ENCODE results near the gene STRA8. TPM values are rescaled to one million over a fixed set of nuclear protein-coding genes. Genes with fewer than 3 reads are reported as not detected.

The STRA8 gene
- polyA plus RNA-seq, 3 donors, result 0.36 TPM; not detected in 2

DNA sequence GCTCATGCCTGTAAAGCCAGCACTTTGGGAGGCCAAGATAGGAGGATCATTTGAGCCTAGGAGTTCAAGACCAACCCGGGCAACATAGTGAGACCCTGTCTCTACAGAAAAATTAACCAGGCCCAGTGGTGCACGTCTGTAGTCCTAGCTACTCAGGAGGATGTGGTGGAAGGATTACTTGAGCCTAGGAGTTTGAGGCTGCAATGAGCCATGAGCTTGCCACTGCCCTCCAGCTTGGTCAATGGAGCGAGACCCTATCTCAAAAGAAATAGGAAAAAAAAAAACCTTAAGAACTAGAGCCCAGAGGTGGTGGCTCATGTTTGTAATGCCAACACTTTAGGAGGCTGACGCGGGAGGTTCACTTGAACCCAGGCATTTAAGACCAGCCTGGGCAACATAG is 2.2 kb downstream of the STRA8 start:
- no peak for DNase-seq (ENCODE audit: low read depth in 3 of 3, low spot score in 2 of 3)

DNA sequence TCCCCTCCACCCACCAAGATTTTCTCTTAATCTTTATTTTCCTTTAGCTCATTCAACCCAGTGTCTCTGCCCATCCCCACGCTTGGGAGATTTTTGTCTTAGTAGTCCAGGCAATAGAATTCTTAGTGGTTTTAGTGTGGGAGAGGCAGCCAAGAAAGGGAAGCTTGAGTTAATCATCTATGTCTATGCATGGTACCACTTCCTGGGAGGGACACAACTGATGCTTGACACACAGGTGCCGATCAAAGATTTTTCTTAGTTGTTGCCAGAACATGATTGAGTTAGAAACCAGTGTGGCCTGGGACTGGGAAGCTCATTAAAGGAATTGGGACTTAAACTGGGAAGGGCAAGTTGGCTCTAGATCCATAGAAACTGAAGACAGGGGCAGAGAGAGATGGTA is 3.1 kb downstream of the STRA8 start:
- no peak for DNase-seq (ENCODE audit: low read depth in 3 of 3, low spot score in 2 of 3)

DNA sequence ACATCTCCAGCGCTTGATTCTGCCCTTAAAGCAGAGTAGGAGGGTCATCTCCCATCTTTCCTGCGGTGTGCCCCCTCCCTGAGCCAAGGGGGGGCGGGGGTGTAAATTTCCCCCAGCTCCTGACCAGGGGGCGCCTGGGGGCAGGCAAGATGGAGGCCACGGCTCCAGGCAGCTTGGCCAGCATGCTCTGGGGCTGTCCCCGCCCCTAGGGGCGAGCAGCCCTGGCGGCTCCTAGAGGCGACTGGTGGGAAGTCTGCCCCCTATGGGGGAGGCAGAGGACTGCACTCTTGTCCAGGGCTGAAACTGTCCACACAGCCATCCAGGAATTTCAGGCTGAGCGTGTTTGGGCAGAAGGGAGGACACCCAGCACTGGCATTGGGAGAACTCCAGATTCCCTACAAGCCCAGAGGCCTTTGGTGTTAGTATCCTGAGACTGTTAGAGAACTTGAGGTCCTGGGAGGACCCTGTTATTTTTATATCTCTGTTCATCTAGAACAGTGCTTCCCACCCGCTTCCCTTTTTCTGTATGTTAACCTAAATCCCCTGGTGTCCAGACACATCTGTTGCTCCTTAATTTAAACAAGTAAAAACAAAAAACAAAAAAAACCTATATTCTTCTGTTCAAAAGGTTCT is 4.6 kb downstream of the STRA8 start:
- DNase-seq (ENCODE audit: low read depth in 3 of 3, low spot score in 2 of 3), result no peak

DNA sequence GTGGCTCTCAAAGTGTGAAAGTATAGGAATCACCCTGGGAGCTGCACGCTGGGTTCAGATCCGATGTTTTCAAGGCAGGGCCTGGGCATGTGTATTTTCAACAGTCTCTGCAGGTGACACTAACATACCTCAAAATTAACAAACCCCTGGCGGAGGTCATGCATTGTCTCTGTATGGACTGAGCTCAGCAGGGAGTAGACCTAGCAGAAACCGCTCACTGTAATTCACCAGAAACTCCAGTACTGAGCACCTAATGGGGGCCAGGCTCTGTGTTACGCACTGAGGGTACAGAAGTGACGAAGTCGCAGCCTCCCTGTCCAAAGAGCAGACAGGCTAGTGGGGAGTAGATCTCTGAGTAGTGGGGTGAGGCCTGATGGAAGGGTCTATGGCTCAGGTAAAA is 5.6 kb downstream of the STRA8 start:
- DNase-seq (ENCODE audit: low read depth in 3 of 3, low spot score in 2 of 3), result no peak

DNA sequence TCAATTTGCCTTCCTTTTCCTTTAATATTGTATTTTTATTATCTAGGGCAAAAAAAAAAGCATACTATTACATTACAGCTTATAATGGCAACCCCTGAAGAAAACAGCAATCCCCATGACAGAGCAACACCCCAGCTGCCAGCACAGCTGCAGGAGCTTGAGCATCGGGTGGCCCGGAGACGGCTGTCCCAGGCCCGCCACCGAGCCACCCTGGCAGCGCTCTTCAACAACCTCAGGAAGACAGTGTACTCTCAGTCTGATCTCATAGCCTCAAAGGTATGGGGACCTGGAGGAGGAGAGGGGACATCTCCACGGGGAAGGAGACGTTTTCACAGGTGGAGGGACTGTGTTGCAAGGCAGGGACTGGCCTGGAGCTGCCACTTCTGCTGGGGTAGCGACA is 6.8 kb downstream of the STRA8 start:
- no peak for DNase-seq (ENCODE audit: low read depth in 3 of 3, low spot score in 2 of 3)

DNA sequence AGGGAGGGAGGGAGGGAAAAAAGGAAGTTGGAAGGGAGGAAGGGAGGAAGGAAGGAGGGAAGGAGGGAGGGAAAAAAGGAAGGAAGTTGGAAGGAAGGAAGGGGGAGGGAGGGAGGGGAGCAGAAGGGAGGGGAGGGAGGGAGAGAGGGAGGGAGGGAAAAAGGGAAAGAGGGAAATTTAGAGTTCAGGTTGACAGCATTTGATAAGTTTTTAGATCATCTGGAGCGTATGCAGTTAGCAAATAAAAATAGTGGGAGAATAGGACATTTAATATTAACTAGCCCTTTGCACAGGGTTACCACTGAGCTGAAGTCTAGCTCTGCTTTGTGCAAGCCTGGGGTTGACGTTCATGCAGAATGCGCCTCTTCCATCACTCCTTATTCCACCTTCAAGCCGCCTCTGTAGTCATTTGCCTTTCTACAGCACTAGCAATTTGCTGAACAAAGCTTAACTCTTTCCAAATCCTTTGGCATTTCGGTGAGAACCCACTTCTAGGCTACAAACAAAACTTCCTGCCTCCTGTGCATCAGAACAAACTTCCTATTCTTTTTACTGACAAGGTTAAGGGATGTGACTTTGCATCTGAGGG is 8.6 kb downstream of the STRA8 start:
- no peak for DNase-seq (ENCODE audit: low read depth in 3 of 3, low spot score in 2 of 3)

DNA sequence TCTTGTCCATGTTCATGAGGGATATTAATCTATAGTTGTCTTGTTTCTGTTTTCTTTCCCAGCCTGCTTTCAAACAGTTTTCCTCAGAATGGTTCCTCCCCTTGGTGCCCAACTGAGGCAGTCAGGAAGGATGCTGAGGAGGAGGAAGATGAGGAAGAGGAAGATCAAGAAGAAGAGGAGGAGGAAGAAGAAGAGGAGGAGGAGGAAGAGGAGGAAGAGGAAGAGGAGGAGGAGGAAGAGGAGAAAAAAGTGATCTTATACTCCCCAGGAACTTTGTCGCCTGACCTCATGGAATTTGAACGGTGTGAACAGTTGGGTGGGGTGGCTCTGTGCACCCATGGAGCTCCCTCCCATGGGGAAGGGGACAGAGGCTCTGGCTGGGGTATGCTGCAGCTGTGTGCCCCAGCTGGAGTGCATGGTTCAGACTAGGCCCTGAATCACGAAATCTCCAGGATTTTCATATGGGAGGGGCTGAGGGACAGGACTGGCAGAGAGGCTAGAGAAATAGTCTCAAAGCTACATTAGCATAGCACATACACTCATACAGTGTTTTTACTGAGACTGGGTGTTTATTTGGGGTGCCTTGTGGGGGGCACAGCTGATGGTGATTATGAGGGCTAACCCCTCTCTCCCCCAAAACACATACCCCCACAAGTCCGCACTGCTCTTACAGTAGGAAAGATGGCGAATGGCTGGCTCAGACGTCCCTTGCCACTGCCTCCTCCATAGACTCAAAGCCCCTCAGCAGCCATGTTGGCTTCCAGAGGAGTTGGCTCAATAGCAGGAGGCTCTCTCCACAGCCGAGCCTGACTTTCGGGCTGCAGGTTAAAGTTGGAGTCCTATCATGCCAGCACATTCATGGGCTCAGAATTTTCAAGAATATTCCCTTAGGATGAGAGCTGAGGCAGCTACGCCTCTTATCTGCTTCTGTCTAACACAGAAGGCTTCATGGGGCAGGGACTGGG is 11.9 kb downstream of the STRA8 start:
- DNase-seq (ENCODE audit: low read depth in 3 of 3, low spot score in 2 of 3), result no peak

DNA sequence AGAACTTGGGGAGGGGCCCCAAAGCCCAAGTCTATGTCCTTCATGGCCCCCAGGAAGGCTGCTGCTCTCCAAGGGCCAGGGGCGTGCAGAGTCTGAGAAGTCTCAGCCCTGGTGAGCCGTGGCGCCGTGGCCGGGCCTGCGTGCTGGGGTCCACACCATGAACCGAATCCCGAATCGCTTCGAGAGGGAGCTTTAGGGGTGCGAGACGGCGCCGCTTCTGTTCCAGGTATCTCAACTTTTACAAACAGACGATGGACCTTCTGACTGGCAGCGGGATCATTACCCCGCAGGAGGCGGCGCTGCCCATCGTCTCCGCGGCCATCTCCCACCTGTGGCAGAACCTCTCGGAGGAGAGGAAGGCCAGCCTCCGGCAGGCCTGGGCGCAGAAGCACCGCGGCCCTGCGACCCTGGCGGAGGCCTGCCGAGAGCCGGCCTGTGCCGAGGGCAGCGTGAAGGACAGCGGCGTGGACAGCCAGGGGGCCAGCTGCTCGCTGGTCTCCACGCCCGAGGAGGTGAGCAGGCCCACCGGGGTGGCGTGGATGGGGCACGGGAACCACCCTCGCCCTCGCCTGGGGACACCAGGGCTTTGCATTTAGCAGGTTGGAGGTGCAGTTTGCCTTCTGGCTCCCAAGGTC is 12.7 kb downstream of the STRA8 start:
- no peak for DNase-seq (ENCODE audit: low read depth in 3 of 3, low spot score in 2 of 3)

DNA sequence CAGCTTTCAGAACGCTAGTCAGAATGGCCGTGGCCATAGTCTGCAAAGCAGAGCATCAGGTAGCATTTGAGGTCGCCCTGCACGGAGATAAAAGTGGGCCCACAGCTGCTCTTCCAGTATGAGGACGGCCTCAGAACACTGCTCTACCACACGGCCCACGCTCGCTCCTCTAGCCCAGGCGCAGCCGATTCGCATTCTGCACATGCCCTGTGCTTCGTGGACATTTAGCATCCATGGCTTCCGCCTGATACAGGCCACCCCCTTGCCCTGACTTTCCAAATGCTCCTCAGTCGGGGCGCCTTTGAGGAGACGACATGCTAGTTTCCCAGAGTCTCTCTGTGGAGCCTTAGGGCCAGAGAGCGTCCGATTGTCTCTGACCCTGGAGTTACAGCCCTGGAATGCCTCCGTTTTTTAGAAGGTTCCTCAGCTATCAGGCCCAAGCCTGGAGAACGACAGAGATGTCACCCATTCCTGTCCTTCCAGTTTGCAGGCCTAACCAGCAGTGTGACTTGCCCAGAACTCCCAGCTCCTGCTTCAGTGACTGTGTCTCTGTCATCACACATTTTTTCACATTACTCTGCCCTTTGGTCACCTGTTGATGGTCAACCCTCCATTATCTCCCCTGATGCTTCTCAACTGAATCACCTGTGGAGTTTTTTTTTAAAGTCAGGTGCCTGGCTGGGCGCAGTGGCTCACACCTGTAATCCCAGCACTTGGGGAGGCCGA is 14.3 kb downstream of the STRA8 start:
- DNase-seq (ENCODE audit: low read depth in 3 of 3, low spot score in 2 of 3), result no peak

DNA sequence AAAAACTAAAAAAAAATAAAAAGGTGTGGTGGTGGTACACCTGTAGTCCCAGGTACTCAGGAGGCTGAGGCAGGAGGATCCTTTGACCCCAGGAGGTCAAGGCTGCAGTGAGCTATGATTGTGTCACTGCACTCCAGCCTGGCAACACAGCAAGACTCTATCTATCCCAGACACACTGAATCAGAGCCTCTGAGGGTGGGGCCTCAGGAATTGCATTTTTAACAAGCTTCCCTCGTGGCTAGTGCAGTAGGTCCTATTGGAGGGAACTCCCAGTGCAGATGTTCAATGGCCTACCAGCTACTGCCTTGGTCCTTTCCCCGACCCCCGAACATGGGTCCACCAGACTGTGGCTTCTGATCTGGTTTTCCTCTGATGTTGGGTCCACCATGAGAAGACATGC is 14.9 kb downstream of the STRA8 start:
- DNase-seq (ENCODE audit: low read depth in 3 of 3, low spot score in 2 of 3), result no peak

DNA sequence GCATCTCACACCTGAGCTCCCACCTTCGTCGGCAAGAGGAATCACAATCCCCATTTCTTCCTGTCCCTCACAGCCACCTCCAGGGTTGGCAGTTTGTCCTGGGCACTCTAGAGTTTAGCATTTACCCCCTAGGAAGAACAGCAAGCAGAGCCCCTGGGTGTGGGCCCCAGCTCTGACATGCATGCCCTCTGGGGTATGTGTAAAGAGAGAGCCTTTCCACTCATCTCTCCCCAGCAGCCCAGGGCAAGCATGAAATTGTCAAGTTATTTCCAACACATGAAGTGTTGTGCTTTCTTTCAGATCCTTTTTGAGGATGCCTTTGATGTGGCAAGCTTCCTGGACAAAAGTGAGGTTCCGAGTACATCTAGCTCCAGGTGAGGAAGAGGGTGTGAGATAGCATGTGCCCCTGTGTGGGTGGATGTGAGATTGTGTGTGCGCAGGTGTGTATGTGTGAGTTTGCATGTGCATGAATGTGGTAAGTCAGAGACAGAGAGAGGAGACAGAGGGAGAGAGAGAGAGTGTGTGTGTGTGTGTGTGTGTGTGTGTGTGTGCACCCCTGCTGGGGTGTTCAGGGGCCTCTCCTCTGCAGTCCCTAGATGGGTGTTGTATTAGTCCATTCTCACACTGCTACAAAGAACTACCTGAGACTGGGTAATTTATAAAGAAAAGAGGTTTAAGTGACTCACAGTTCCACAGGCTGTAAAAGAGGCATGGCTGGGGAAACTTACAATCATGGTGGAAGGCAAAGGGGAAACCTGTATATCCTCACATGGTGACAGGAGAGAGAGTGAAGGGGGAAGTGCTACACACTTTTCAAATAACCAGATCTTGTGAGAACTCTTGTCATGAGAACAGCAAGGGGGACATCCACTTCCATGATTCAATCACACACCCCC is 18.1 kb downstream of the STRA8 start:
- no peak for DNase-seq (ENCODE audit: low read depth in 3 of 3, low spot score in 2 of 3)

DNA sequence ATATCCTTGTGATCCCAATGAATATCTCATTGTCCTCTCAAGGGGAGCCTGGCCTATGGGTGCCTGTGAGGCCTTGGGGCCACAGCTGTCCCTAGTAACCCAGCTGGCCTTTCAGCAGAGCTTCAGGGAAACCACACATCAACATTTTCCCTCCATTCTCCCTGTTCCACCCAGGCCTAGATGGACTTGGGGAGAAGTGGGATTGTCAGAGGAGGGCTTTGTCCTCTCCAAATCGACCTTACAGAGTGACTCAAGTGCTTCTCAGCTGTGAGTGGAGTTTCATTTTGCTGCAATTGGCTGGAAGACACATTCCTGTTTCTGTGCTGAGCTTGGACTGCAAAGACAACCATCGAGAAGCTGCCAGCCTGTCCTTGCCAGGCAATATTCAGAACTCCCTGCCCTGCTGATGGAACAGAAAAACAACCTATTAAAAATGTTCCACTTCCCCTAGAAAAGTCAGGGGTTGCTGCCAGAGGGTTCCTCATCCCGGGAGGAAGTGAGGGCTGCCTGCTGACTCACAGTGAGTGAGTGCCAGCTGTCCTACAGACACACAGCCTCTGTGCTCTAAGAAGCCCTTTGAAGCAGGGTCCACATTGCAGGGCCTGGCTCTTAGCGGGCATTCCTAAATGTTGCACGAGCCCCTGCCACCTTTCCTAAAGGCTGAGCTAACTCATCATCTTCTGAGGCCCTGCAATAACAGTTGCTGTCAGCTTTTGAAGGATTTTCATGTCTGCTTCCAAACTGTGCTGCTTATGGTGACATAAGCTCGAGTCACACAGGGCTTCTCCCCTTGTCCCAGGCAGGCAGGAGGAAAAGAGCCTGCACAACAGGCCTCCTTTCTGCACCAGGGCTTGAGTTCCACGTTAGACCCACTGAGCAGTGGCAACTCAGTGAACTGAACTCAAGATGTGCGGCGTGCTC is 20.5 kb downstream of the STRA8 start:
- DNase-seq (ENCODE audit: low read depth in 3 of 3, low spot score in 2 of 3), result no peak

DNA sequence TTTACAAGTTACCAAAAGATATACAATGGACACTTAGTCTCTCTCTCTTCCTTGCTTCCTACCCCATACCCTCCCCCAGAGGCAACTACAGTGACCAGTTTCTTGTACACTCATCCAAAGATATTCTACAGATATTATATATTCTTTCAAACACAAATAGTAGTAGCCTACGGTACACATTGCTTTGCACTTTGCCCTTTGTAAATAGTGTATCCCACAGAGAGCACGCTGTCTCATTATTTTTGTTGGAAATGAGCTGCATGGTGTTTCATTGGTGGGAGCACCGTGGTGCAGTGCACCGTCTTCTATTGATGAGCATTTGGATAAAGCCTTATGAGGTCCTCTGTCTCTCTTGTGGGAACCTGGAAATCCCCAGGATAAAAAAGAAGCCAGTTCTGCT is 24.2 kb downstream of the STRA8 start:
- DNase-seq (ENCODE audit: low read depth in 3 of 3, low spot score in 2 of 3), result no peak

DNA sequence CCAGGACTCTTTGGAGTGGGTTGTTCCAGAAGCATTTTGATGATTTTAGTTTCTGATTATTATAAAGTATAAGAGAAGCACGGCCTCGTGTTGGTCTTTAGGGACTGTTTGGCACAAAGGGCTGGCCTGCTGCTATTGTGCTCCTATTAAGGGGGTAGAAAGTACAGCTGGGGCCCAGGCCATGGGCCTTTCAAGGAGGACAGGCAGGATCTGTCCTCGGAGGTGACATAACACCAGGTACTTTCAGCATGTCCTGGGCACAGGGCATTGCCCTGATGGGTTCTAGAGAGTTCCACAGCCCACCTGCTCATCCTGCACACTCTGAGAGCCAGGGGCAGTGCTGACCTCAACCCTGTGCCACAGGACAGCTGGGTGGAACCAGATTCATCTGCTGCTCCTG is 24.9 kb downstream of the STRA8 start:
- DNase-seq (ENCODE audit: low read depth in 3 of 3, low spot score in 2 of 3), result no peak

DNA sequence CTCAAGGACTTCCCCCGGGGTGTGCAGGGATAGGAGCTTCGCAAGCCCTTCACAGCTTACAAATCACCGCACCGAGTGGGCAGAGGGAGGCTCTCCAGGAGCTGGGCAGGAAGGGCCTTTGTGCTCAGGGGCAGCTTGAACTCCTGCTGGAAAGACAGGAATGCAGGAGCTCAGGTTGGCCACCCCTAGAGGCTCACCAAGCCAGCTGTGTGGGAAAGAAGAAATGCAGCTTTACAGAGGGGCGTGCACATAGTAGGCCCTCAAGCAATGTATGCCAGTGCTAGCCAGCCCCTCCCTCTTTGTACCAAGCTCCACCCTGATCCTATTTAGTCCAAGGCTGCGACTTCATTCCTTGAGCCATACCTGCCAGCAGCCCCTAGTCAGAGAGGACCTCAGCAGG is 26.1 kb downstream of the STRA8 start:
- DNase-seq (ENCODE audit: low read depth in 3 of 3, low spot score in 2 of 3), result no peak

DNA sequence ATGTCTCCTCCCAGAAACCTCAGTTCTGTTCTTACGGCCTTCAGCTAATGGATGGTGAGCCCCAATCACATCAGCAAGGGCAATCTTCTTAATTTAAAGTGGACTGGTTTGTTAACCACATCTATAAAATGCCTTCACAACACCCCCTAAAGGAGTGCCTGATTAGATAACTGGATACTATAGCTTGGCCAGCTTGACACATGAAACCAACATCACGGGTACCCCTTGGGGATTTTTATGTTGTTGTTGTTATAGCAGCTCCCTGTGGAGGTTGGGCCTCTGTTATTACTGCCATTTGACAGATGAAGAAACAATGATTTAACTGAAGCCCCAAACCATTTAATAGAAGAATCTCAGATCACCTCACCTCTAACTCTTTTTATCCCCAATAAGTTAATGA is 26.8 kb downstream of the STRA8 start:
- DNase-seq (ENCODE audit: low read depth in 3 of 3, low spot score in 2 of 3), result no peak

DNA sequence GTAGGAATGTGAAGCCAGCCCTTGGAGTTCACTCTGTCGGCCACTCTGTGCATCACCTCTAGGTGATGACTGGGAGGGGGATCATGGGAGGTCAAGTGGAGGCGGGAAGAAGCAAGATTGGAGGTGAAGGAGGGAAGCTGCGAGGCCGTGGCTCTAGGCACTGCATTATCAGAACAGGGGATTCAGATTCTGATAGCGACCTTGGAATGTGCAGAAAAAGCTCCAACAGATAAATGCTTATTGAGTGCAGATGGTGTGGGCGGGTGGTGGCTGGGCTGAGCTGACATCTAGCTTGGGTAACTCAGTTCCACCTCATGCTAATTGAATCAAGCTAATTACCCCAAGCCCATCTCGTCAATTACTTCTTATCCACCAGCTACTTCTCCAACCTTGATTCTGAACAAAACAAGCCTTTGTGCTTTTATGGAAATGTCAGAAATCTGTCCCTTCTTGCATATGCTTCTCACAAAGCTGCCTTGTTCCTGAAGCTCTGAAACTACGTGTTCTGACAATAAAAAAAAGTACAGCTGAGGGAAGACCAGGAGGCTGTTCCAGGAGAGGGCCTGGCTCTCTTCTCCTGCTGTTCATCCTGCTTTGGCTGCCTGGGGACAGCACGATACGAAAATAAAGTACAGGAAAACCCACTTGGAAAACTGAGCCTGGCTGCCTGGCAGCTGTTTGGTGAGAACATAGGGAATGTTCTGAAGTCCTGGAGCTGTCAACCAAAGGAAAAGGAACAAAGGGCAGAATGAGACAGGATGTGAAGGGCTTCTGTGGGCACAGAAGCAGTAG is 27.5 kb downstream of the STRA8 start:
- DNase-seq (ENCODE audit: low read depth in 3 of 3, low spot score in 2 of 3), result no peak

Data from right renal cortex interstitium (tissue), 3 donors.